GM20431 (cell line): Measurements from ENCODE around the gene LRPPRC.
"Not testable (repeated sequence)": the region's sequence is repeated elsewhere in the genome, so short reads cannot be mapped to it uniquely, and the experiment has no call there.

Experiments used
- in situ Hi-C: fragments of 300-500 bp; cut with MseI, MboI; formaldehyde crosslinking; loops from one replicate; pipeline ENCODE4 v1.15.0; 2020; ENCODE audit warnings: low sequenced_read_pairs; ENCODE audit not compliant: unreplicated experiment

LRPPRC gene

DNA sequence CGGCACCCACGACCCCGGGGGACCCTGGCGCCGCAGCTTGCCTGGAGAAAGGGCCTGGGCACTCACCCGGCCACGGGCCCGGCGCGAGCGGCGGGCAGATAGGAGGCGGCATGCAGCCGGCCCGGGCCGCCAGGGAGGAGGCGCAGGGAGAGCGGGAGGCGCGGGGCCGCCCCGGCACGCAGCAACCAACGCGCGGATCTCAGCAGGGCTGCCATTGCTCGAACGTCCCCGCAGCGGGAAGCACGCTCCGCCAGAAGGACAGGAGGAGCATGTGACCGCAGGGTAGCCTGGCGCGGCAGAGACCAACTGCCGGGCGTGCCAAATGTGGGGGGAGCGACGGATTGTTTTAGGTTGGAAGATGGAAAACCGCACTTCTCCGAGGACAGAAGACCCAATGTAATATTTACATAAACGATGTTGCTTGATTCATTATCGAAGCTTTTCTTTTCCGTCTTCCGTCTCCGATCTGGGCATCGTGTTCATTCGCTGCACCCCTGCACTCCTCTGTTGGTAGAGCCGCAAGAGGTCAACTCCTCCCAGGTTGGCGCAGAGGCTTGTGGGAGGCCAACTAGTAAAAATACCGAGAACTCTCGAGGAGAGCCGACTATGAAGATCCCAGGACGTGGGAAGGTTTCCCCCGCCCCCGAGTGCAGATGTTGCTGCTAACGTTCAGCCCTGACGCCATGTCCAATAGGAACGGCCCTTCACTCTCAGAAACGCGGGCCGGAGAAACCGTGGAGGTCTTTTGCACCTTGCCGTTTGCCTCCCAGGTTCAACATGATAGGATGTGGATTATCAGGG is at the start of gene LRPPRC:
LRPPRC (minus strand) TSS at position 257 of the 801 bp plus-strand sequence; CDS start at position 215, 42 bp downstream.
- in situ Hi-C loops, result no loop called here

DNA sequence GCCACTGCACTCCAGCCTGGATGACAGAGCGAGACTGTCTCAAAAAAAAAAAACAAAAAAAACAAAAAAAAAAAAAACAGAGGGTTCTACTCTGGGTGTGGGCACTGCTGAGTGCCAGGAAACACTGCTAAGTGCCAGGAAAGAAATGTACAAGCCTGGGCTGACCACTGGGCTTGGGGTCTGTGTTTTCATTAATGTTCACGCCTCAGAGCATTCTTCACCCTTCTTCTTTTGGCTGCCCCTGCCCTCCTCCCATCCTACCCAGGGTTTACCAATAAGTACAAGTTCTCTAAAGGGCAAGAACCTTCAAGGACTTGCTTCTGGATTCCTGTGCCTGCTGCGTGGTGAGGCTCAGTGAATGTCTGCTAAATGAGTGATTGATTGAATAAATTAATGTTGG is 49.3 kb upstream of the LRPPRC start:
- in situ Hi-C loops, result loop anchor here (25.0 kb wide), 1 partner anchor 917 kb away; no protein-coding TSS in a partner anchor

DNA sequence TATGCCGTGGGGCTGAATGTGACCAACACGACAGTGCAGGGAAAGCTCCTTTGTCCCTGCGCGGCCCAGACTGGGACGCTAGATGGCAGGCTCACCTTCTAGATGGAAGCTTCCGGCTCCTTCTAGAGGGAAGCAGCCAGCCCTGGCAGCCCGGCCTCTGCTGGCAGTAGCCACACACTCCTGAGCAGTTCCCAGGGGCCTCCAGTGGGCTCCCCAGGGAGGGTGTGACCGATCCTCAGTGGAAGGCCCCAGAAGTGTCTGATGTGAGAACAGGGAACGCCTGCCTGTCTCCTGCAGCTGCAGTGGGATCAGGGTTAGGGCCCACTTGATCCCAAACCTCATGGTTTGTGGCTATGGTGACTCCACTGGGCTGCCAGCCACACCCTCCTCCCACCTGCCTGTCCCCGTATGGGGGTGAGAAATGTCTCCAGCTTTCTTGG is 48.5 kb upstream of the LRPPRC start:
- in situ Hi-C loops, result loop anchor here (25.0 kb wide), 1 partner anchor 918 kb away; no protein-coding TSS in a partner anchor

DNA sequence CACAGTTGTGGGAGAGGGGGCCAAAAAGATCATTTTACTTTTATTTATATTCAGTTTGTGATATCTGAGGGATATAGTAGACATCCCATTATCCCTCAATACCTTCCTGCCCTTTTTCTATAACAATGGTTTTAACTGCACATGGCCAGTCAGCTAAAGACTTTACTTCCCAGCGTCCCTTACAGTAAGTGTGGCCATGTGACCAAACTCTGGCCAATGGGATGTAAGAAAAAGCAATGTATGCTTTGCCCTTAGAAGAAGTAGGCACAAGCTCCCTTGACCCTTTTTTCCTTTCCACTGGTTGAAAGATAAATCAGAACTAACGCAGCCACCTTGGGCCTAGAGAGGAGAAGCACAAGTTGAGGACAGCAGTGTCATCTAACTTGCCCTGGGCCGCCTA is 44.6 kb upstream of the LRPPRC start:
- in situ Hi-C loops, result loop anchor here (25.0 kb wide), 1 partner anchor 922 kb away; no protein-coding TSS in a partner anchor

DNA sequence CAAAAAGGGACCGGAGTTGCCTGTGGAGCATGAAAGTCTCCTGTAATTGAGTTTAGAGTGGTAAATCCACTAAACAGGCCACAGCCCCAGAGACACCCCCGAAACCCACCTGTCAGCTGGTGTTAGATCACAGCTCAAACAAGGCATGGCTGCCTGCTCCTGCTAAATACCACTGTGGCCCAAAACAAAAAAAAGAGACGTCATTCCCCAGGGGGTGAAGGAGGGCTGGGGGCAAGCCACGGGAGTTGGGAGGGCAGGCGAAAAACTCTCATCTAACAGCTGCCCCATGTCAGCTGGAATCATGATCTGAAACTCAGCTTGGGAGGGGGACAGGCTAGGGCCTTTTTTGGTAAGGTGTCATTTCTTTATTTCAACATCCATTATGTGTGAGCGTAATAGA is 42.5 kb upstream of the LRPPRC start:
- in situ Hi-C loops, result loop anchor here (25.0 kb wide), 1 partner anchor 924 kb away; no protein-coding TSS in a partner anchor

DNA sequence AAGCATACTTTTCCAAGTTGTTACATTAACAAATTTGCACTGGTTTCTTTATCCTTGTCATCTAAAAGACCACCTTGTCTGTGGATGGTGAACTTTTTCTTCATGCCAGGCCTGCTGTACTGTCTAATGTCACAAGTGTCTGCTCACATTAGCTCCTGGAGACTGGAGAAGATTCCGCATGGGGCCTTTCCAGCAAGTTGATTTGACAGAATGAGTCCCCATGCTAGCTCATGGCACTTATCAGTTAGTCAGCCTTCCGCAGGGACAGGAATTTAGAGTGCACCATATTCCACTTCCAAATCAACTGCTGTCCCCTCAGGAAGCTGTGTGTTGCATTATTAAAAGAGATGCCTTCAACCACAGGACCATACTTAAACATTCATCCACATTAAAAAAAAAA is 41.4 kb upstream of the LRPPRC start:
- in situ Hi-C loops, result loop anchor here (25.0 kb wide), 1 partner anchor 925 kb away; no protein-coding TSS in a partner anchor

DNA sequence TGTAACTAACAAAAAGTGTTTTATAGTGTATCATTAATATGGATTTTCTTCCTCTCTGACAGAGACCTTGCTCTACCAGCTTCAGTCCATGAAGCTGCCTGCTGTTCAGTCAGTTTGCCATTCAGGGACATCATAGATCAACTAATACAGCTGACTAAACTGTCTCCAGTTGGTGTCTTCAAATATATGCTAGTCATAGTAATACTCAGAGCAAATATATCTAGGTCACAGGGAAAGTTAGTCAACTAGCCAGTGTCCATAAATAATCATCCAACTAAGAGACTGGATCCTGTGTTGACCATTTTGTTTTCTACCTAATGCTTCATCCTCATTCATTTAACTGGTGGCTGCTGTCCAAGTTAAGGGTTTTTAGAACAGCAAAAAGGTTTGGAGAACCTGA is 38.2 kb upstream of the LRPPRC start:
- in situ Hi-C loops, result loop anchor here (25.0 kb wide), 1 partner anchor 928 kb away; no protein-coding TSS in a partner anchor

DNA sequence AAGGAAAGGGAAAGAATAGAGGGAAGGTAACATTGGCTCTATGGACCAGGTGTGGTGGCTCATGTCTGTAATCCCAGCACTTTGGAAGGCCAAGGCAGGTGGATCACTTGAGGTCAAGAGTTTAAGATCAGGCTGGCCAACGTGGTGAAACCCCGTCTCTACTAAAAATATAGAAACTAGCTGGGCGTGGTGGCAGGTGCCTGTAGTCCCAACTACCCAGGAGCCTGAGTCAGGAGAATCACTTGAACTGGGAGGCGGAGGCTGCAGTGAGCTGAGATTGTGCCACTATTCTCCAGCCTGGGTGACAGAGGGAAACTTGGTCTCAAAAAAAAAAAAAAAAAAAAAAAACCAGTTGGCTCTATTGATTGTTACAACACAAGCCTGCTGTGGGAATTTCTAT is 31.3 kb upstream of the LRPPRC start:
- in situ Hi-C loops, result loop anchor here (25.0 kb wide), 1 partner anchor 935 kb away; no protein-coding TSS in a partner anchor

DNA sequence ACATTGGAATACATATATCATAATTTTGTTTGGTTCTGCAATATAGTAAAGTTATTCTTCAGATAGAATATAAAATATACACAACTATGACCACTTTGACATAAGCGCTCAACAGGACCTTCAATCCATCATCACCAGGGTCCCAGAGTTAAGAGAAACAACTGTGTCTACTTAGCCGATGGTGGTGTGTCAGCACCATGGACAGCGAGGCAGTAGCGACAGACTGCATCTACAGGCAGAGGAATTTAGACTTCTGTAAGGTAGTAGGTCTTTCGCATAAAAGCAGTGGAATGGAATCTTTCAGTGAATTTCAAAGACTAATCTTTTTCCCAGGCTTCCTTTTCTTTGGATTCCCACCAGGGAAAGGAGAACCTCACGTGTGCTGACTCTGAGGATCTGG is 20.5 kb upstream of the LRPPRC start:
- in situ Hi-C loops, result no loop called here

DNA sequence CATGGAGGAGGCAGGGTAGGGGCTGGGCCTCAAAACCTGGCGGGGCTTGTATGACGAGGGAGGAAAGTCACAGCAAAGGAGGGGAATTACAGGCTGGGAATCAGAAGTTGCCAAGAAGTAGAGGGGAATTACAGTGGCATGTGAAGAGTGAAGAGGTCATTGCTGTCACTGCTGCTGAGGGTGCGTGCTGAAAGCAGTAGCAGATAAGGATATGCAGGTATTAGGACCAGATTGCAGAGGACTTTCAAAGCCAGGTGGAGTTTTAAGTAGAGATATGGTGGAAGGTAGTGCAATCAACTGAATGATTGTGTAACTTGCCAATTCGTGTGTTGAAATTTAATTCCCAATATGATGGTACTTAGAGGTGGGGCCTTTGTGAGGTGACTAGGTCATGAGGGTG is 19.4 kb upstream of the LRPPRC start:
- in situ Hi-C loops, result no loop called here

DNA sequence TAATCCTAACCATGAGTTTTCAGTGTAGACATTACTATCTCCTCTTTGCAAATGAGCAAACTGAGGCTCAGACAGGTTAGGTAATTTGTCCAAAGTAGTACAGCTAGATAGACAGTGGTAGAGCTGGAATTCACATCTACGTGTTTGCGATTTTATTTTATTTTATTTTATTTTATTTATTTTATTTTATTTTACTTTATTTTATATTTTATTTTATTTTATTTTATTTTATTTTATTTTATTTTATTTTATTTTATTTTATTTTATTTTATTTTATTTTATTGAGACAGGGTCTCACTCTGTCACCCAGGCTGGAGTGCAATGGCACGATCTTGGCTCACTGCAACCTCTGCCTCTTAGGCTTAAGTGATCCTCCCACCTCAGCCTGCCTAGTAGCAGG is 17.4 kb upstream of the LRPPRC start:
- in situ Hi-C loops, result not testable (repeated sequence)

DNA sequence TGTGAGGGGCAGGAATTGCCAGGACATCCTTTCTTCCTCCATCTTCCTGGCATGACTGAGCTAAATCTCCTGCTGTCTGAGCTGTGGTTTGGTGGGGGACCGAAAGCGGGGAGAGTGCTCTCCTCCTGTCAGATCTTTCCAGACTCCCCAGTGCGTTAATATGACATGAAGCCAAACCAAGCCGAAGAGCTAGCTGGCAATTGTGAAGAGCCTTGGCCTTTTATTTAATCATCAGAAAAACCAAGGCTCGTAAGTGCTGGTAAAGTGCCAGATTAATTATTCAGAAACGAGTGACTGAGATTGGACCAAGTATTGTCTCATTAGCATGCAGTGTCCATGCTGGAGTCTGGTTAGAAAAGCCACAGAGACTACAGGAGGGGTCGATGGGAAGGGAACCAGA is 14.5 kb upstream of the LRPPRC start:
- in situ Hi-C loops, result no loop called here

DNA sequence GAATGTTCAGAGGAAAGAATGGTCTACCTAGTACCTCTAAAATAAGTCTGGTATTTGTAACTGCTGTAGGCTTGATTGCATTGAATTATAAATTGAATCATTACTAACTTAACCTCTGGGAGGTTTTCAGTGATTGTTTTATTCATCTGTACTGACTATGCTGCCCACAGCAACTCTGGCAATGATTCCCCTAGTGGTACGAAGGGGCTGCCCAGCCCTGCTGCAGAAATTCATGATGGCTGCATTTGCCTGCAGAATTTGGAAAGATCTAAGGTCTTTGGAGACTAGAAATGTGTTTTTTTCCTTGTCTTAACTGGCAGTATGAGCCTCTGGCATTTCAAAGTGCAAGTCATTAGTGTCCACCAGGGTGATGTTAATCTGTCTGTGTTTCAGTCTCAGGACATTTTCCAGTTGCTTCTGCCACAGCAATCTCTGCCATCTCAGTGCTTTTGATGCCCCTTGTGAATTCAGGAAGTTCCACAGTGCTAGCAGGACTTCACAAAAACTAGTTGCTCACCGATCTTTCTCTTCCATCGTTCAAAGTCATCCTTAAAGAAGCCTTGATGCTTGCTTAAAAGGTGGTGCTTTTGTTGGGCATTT is 13.4 kb upstream of the LRPPRC start:
- in situ Hi-C loops, result no loop called here

DNA sequence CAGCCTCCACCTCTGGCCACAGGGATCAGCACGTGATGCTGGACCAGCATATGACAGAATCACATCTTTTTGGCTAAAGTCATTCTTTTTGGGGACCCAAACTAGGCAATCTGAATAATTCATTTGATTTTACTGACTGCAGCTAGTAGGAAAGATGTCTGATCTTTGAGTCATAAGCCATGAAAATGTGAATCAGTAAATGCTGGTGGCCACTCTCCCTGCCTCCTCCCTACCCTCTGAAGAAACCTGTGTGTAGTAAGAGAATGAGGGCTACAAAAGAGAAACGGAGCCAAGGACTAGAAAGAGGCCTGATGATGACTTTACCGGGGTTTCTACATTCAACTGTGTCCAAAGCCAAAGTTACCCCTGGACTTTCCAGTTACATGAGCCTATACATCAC is 10.1 kb upstream of the LRPPRC start:
- in situ Hi-C loops, result no loop called here

DNA sequence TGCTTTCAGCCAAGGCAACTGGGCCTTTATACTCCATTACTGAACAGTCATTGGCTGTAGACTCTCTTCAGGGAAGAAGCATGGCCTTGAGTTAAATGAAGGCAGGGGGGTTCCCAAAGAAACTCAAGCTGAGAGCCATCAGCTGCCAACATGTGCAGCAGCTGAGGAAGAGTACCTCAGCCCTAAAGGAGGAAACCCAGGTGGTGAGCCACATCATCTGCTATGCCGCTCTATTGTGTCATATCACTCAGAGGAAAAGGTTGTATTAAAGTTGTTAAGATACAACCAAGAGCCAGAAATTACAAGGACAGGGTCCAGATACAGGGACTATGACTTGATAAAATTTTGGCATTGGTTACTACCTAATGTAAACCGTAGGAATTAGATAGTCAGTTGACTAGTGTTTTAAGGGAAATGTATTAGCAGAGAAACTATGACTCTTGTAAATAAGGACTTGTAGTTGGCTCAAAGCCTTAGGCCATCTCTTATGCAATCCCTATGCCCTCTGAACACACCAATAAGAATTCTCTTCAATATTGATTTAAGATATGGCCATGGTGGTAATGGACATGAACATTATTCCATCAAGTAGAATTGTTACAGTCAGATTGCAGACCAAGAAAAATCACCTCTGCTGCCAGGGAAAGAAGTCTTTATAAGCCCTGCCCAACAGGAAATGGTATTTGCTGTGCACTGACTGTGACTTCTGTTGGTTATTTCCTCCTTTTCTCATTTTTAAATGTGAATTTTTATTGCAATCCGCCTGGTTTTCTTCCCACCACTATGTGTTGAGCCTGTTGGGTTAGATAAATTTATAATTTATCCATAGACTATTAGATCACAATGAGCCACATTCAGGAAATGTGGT is 9.2 kb upstream of the LRPPRC start:
- in situ Hi-C loops, result no loop called here

DNA sequence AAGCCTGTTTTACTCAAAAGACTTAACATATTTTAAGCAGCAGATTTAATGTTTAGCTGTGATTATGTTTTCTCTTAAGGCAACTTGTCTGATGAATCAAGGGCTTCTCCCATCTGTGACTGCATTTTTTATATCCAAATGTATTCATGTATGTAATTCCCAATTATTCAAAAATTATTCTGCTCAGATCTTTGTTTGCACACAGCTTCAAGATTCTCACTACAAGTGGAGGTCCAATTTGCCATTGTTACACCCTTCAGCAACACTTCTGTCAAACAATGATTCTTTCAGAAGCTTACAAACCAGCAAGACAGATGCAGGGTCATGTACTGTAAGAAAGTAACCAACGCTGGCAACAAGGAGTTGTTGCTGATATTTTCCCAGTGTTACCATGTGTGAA is 5.9 kb upstream of the LRPPRC start:
- in situ Hi-C loops, result no loop called here

DNA sequence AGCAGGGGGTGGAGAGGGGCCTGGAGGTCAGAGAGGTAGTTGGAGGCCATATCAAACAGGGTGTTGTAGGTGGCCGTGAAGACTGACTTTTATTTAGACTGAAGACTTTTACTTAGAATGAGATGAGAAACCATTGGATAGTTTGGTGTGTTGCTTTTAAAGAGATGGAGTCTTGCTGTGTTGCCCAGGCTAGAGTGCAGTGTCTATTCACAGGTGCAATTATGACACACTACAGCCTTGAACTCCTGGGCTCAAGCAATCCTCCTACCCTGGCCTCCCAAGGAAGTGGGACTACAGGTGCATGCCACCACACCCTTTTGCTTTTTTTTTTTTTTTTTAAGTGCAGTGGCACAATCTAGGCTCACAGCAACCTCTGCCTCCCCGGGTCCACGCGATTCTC is 2.5 kb upstream of the LRPPRC start:
- in situ Hi-C loops, result no loop called here

DNA sequence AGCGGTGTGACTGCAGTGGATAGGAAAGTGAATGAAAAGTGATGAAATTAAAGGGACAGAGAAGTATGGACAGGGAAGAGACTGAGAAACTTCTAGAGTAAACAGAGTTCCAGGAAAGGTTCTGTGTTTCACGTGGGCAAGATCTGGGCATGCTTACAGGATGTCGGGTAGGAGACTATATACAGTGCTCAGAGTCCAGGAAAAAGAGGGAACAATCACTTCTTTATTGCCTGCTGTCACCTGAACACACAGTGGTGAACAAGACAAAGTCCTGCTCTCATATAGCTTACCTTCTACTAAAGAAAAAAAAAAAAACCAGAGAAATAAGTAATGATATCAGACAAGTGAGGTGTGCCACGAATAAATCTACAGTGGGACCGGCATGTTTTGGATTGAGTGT is 2.4 kb downstream of the LRPPRC start:
- in situ Hi-C loops, result no loop called here

DNA sequence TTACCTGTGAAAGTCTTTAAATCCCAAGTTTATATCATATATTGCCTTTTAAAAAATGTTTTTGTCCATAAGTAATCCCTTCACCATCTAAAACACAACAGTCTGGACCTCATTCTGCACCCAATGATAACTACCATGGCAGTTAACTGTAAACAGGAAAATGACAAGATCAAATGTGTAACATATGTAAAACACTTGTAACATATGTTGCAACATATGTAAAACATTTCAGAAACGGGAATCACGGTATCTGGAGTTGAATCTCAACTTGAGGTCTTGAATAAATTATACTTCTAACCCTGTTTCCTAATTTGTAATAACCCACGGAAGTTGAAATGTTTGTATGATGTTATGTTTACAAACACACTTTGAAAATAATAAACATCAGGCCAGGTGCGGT is 6.2 kb downstream of the LRPPRC start:
- in situ Hi-C loops, result no loop called here

DNA sequence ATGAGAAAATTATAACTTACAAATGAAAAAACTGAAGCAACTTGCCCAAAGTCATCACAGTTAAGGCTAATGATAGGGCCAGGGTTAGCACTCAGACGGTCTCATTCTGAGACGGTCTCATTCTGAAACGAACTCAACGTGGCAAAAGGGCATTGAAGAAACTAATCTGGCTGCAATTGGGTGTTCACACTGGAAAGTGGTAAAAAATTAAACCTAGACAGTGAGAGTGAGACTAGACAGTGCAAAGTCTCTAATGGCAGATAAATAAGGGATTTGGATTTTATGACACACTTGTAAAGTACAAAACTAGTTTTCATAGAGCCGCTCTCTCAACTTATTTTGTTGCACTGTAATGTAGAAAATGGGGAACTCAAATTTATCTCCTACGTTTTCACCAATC is 9.2 kb downstream of the LRPPRC start:
- in situ Hi-C loops, result no loop called here
